ENCODE results near the gene ZNF761.
A peak's percentile ranks its signal among the peaks of the same experiment; 100 is the strongest.
"Not testable (repeated sequence)": the region's sequence is repeated elsewhere in the genome, so short reads cannot be mapped to it uniquely, and the experiment has no call there.

Gene ZNF761

GRCh38 chr19:53431399-53432087 is at the start of gene ZNF761:
ZNF761 (plus strand) TSS chr19:53431984; CDS start chr19:53447269, 15,285 bp downstream.
- DNase-seq, result peak in 55 of 56 donors; percentile 44 to 97 (median 90)

GRCh38 chr19:53388168-53388567 is 43.6 kb upstream of the ZNF761 start:
- DNase-seq, result no peak

GRCh38 chr19:53388904-53389303 is 42.9 kb upstream of the ZNF761 start:
- no peak for DNase-seq

- DNase-seq, result no peak
These were observed 42.2 kb upstream of the ZNF761 start for GRCh38 chr19:53389571-53389970.

GRCh38 chr19:53389978-53390377 is 41.8 kb upstream of the ZNF761 start:
- peak in 19 of 56 donors; percentile 0 to 36 (median 6) for DNase-seq

GRCh38 chr19:53394522-53394973 is 37.2 kb upstream of the ZNF761 start:
- DNase-seq, result peak in 14 of 56 donors; percentile 3 to 57 (median 38)

- peak in 55 of 56 donors; percentile 48 to 96 (median 87) for DNase-seq
These were observed 36.6 kb upstream of the ZNF761 start, which contains the start of gene ZNF765 for GRCh38 chr19:53394974-53395839. ZNF765 (plus strand) TSS chr19:53395149; CDS start chr19:53398016, 2,867 bp downstream.

- not testable (repeated sequence) for DNase-seq
These were observed 35.8 kb upstream of the ZNF761 start for GRCh38 chr19:53395840-53396524.

GRCh38 chr19:53396525-53396868 is 35.3 kb upstream of the ZNF761 start:
- no peak for DNase-seq

GRCh38 chr19:53397918-53398317 is 33.9 kb upstream of the ZNF761 start:
- not testable (repeated sequence) for DNase-seq

- no peak for DNase-seq
These were observed 22.1 kb upstream of the ZNF761 start for GRCh38 chr19:53409505-53410204.

GRCh38 chr19:53420520-53421315 is 11.1 kb upstream of the ZNF761 start:
- not testable (repeated sequence) for DNase-seq

- DNase-seq, result peak in 3 of 56 donors; percentile 0 to 4 (median 1)
These were observed 9.2 kb upstream of the ZNF761 start for GRCh38 chr19:53422551-53422950.

GRCh38 chr19:53423074-53423473 is 8.7 kb upstream of the ZNF761 start:
- DNase-seq, result peak in 9 of 56 donors; percentile 0 to 8 (median 4)

GRCh38 chr19:53423680-53424079 is 8.1 kb upstream of the ZNF761 start:
- DNase-seq, result peak in 12 of 56 donors; percentile 0 to 19 (median 7)

GRCh38 chr19:53424968-53425597 is 6.7 kb upstream of the ZNF761 start:
- DNase-seq, result peak in 50 of 56 donors; percentile 1 to 88 (median 49)

- peak in 15 of 56 donors; percentile 14 to 40 (median 27) for DNase-seq
These were observed 391 bp downstream of the ZNF761 start for GRCh38 chr19:53432088-53432661.

GRCh38 chr19:53443809-53444208 is 12.0 kb downstream of the ZNF761 start:
- DNase-seq, result not testable (repeated sequence)

GRCh38 chr19:53447196-53447595 is 15.4 kb downstream of the ZNF761 start:
- not testable (repeated sequence) for DNase-seq
